ENCODE data around the gene LMBR1.

DNA sequence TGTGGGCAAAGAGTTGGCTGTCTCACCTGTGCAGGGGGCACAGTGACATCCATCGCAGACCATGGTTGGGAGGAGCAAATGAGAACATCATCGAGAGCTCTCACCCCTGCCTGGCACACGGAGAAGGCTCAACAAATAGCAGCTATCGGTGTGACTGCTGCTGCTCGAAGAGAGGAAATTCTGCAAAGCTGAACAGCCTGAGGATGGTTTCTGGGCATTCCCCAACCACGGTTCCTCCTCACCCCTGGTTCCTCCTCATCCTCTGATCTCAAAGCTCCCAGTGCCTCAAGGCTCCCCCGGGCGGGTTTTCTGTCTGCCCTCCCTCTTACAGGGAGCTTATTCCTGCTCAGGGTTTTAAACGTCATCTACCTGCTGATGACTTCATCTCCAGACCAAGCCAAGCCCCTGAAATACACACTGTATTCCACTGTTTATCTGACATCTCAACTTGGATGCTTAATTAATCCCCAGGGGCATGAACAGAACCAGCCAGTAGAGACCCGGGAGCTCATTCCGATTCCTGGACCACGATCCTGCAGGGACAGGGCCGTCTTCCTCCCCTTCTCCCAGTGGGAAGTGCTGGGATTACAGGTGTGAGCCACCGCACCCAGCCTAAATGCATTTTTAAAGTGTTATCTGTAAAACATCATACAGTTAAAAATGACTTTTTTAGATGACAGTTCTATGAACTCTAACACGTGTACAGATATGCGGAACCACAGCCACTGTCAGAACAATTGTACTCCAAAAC lies 37.0 kb upstream of the LMBR1 start:
- TF ChIP-seq, protein P1, sequence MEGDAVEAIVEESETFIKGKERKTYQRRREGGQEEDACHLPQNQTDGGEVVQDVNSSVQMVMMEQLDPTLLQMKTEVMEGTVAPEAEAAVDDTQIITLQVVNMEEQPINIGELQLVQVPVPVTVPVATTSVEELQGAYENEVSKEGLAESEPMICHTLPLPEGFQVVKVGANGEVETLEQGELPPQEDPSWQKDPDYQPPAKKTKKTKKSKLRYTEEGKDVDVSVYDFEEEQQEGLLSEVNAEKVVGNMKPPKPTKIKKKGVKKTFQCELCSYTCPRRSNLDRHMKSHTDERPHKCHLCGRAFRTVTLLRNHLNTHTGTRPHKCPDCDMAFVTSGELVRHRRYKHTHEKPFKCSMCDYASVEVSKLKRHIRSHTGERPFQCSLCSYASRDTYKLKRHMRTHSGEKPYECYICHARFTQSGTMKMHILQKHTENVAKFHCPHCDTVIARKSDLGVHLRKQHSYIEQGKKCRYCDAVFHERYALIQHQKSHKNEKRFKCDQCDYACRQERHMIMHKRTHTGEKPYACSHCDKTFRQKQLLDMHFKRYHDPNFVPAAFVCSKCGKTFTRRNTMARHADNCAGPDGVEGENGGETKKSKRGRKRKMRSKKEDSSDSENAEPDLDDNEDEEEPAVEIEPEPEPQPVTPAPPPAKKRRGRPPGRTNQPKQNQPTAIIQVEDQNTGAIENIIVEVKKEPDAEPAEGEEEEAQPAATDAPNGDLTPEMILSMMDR (IDR thresholded peaks at IDR 0.05): no peak
- no peak for TF ChIP-seq EZH2 (IDR thresholded peaks at IDR 0.05; ENCODE audit: borderline replicate concordance, insufficient read depth, low read depth, low read length, poor library complexity, severe bottlenecking)
